NCI-H1417 treated with DMSO at 0.1 percent for 48 hours (cell line): ENCODE measurements around the gene MFSD2B.
"Not testable (repeated sequence)": the region's sequence is repeated elsewhere in the genome, so short reads cannot be mapped to it uniquely, and the experiment has no call there.

ENCODE experiments used
- DNase-seq: peaks from one replicate; lab custom pipeline; 2025; lab: John Stamatoyannopoulos, UW

Gene MFSD2B

GRCh38 chr2:24019729-24020128, 9.8 kb downstream of the MFSD2B start:
- DNase-seq = no peak

- no peak for DNase-seq
Observed at GRCh38 chr2:24020244-24020643, 10.4 kb downstream of the MFSD2B start.

- no peak for DNase-seq
Observed at GRCh38 chr2:24021122-24021998, 11.5 kb downstream of the MFSD2B start.

- DNase-seq = no peak
Observed at GRCh38 chr2:24022324-24022974, 12.6 kb downstream of the MFSD2B start.

- DNase-seq = no peak
Observed at GRCh38 chr2:24022975-24023575, 13.2 kb downstream of the MFSD2B start.

GRCh38 chr2:24024018-24024417, 14.1 kb downstream of the MFSD2B start:
- DNase-seq = no peak

GRCh38 chr2:24024996-24025663, 15.2 kb downstream of the MFSD2B start:
- DNase-seq = no peak

- DNase-seq = no peak
Observed at GRCh38 chr2:24026233-24026632, 16.3 kb downstream of the MFSD2B start.

GRCh38 chr2:24038786-24039499, 29.1 kb downstream of the MFSD2B start:
- no peak for DNase-seq

- no peak for DNase-seq
Observed at GRCh38 chr2:24040511-24040910, 30.6 kb downstream of the MFSD2B start.

- not testable (repeated sequence) for DNase-seq
Observed at GRCh38 chr2:24043133-24043532, 33.2 kb downstream of the MFSD2B start.

- DNase-seq = no peak
Observed at GRCh38 chr2:24045511-24046508, 35.9 kb downstream of the MFSD2B start.

- DNase-seq = no peak
Observed at GRCh38 chr2:24046599-24046929, 36.7 kb downstream of the MFSD2B start.

- peak; percentile 96 for DNase-seq
Observed at GRCh38 chr2:24046930-24047702, 37.2 kb downstream of the MFSD2B start, which contains the start of gene WDCP. Gene WDCP, minus strand, starts transcription at chr2:24047391. Its CDS starts 7,897 bp downstream, at chr2:24039494.

GRCh38 chr2:24047703-24048033, 37.8 kb downstream of the MFSD2B start:
- no peak for DNase-seq

- DNase-seq = no peak
Observed at GRCh38 chr2:24048769-24049484, 39.0 kb downstream of the MFSD2B start.

- no peak for DNase-seq
Observed at GRCh38 chr2:24049485-24050021, 39.7 kb downstream of the MFSD2B start, which contains the start of gene FKBP1B. Gene FKBP1B, plus strand, starts transcription at chr2:24049741. Its CDS starts 109 bp downstream, at chr2:24049850.

GRCh38 chr2:24050041-24050979, 40.4 kb downstream of the MFSD2B start:
- no peak for DNase-seq
